ENCODE data around the gene LSP1.

LSP1 gene

DNA sequence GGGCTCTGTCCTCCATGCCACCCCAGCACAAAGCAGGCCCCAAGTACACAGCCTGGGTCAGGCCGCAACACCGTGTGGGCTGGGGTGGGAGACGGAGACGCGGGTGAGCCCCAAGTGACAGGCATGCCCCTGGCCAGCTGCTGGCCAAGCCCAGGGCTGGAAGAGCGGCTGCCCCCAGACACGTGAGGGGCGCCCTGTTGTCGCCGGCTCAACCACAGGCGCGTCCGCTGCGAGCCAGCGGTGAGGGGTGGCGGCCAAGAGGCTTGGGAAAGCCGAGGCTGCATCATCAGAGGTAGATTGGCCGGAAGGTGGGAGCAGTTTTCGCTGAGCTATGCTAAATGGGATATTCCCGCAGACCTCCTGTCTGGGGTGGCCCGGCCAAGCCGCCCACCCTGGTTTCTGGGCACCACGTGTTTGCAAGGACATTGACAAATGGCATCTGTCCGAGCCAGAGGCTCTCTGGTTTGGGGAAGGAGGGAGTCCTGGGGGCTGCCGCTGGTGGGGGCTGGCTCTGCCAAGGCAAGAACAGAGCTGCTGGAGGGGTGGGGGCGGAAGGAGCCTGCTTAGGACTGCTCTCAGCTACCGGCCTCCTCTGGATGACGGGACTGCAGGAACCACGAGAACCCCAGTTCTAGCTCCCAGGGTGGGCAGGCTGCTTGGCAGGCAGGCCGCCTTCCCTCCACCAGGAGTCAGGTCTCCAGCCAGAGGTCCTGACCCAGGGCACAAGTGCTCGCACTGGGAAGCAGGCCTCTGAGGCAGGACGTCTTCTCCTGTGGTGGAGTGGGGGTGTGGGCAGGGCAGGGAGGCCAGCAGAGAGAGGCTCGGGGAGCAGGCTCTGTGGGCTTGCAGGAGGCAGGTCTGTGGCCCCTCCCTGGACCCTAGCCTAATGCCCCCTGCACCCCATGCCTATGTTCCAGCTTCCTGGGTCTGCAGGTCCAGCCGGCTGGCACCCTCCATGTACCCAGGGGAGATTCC lies 38.3 kb downstream of the LSP1 start:
- DNase-seq (ENCODE audit: low spot score) = no peak

DNA sequence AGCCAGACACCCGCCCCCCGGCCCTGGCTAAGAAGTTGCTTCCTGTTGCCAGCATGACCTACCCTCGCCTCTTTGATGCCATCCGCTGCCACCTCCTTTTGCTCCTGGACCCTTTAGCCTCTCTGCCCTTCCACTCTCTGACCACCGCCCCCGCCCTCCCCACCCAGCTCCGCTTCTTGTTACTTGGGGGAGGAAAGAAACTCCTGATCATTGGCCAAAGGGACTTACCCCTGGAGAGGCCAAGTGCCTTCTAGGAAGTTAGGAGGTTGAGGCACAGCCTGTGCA lies 38.9 kb downstream of the LSP1 start, which contains the start of gene PRR33:
Gene PRR33 (minus strand): TSS at position 65 of the 285 bp plus-strand sequence. CDS start 1,311 bp downstream, outside the sequence.
- DNase-seq (ENCODE audit: low spot score) = no peak

GRCh38 chr11:1892116-1892515 lies 39.2 kb downstream of the LSP1 start:
- no peak for DNase-seq (ENCODE audit: low spot score)

- DNase-seq (ENCODE audit: low spot score) = no peak
Observed at GRCh38 chr11:1892558-1892957, 39.7 kb downstream of the LSP1 start.

DNA sequence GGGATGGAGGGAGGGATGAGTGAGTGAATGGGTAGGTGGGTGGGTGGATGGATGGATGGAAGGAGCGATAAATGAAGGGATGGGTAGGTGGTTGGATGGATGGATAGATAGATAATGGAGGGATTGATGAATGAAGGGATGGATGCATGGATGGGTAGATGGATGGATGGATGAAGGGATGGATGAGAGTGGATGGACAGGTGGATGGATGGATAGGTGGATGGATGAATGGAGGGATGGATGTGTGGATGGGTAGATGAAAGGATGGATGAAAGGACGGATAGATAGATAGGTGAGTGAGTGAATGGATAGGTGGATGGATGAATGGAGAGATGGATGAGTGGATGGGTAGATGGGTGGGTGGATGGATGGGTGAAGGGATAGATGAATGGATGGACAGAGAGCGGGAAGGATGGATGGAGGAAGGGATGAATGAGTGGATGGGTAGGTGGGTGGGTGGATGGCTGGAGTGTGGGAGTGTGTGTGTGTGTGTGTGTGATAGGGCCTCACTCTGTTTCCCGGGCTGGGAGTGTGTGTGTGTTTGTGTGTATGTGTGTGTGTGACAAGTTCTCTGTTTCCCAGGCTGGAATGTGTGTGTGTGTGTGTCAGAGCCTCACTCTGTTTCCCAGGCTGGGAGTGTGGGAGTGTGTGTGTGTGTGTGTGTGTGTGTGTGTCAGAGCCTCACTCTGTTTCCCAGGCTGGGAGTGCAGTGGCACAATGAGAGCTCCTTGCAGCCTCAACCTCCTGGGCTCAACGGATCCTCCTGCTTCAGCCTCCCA lies 40.9 kb downstream of the LSP1 start:
- no peak for DNase-seq (ENCODE audit: low spot score)

GRCh38 chr11:1894759-1895158 lies 41.9 kb downstream of the LSP1 start:
- DNase-seq (ENCODE audit: low spot score) = no peak

- DNase-seq (ENCODE audit: low spot score) = no peak
Observed at GRCh38 chr11:1896468-1896867, 43.6 kb downstream of the LSP1 start.

GRCh38 chr11:1896923-1897322 lies 44.0 kb downstream of the LSP1 start:
- DNase-seq (ENCODE audit: low spot score) = no peak

GRCh38 chr11:1899090-1899489 lies 46.2 kb downstream of the LSP1 start:
- DNase-seq (ENCODE audit: low spot score) = no peak

DNA sequence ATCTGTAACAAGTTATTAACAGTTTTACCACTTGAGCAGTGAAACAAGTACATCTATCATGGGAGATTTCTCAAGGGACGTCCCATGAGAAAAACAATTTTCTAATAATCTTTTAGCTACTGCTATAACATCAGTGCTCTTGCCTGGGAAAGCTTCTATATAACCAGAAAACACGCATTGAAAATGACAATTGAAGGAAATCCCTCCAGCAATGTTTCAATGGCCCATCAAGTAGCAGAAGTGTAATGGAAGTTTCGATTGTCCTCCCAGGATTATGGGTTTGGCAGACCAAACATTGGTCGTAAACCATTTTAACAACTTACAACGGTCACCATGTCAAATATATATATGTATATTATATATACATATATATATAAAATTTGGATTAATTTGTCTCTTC lies 46.8 kb downstream of the LSP1 start:
- DNase-seq (ENCODE audit: low spot score) = no peak

DNA sequence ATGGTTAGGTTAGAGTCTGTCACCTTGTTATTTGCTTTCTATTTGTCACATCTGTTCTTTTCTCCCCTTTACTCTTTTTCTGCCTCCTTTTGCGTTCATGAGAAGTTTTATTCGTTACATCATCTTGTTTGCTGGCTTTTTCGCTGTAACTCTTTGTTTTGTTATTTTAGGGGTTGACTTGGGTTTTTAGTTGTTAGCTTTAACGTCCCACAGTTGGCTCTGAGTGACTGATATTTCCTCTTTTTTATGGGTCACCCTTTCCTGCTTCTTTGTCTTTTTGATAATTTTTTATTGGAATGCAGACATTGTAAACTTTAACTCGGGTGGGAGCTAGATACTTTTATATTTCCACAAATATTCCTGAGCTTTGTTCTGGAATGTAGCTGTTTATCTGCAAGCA lies 53.3 kb downstream of the LSP1 start:
- no peak for DNase-seq (ENCODE audit: low spot score)

GRCh38 chr11:1906611-1907423 lies 53.9 kb downstream of the LSP1 start:
- no peak for DNase-seq (ENCODE audit: low spot score)

- no peak for DNase-seq (ENCODE audit: low spot score)
Observed at GRCh38 chr11:1908618-1909017, 55.7 kb downstream of the LSP1 start.

DNA sequence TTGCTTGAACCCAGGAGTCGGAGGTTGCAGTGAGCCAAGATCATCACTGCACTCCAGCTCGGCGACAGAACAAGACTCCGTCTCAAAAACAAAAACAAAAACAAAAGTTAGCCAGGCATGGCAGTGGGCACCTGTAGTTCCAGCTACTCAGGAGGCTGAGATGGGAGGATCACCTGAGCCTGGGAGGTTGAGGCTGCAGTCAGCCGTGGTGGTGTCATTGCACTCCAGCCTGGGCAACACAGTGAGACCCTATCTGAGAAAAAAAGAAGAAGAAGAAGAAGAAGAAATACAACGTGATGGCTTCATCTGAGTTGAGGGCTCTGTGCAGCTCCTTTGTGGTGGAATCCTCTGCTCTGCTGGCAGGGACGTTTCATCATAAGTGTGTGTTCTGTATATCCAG lies 56.6 kb downstream of the LSP1 start:
- no peak for DNase-seq (ENCODE audit: low spot score)

GRCh38 chr11:1912289-1912878 lies 59.5 kb downstream of the LSP1 start:
- no peak for DNase-seq (ENCODE audit: low spot score)

DNA sequence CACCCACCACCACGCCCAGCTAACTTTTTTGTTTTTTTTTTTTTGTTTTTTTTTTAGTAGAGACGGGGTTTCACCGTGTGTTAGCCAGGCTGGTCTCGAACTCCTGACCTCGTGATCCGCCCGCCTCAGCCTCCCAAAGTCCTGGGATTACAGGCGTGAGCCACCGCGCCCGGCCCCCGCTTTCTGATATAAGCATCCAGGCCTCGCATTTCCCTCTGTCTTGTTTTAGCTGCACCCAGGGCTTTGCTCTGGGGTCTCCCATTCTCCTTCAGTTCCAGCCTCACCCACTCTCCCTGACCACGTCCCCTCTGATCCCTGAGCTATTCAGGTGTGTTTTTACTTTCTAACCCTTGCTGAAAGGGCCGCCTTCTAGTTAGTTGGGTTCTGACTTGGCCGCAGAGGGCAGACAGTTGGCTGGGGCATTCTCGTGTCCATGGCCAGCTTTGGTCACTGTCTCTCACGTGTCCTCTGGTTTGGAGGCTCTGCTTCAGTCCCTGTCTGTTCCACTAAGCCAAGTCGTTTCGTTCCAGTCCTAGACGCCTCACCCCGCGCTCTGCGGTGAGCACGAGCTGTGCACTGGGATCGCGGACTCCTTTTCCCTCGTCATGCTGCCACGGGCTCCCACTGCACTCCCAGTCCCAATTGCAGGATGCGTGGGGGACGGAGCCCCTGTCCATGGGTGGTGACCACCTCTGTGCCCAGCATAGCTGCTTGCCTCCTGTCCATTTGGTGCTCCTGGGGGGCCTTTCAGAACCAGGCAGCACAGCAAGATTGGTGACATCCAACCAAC lies 60.6 kb downstream of the LSP1 start:
- DNase-seq (ENCODE audit: low spot score) = no peak

DNA sequence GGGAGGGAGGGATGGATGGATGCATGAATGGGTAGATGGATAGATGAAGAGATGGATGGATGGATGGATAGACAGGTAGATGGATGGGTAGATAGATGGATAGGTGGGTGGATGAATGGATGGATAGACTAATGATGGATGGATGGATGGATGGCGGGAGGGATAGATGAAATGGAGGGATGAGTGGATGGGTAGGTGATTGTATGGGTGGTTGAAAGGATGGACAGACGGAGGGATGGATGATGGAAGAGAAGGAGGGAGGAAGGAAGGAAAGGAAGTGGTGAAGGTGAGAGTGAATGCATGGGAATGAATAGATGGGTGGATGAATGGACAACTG lies 62.9 kb downstream of the LSP1 start:
- DNase-seq (ENCODE audit: low spot score) = no peak

DNA sequence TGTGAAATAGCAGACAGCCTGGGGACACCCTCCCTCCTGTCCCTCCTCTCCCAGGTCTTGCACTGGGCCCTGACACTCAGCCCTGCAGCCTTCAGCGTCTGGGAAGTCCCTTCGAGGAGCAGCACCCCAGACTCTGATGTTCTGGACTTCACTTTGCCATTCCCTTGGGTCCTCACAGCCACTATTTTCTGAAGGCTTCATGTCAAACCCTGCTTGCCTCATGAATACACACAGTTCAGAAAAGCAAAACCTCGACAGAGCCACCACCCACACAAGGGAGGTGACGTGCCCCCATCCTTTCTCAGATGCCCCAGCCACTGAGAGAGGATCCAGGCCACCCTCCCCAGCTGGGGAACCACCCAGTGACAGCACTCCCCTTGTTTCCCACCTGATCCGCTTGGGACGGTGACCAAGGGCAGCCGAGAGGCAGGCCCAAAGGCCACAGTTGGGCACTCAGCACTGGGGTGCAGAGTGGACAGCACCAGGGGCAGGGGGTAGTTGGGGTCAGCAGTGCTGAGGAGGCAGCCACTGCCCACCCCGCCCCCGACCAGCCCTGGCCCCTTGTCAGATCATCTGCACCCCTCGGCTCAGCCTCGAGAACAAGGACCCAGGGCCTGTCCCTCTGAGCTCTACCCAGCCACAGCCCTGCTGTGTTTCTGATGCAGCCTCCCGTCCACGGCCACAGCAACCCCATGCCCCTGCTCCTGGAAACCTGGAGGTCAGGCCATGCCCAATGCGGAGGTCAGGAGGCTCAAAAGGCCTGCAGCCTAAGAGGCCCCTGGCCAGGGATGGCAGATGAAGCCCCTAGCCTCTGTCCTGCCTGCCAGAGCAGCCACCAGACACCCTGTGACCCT lies 63.5 kb downstream of the LSP1 start:
- DNase-seq (ENCODE audit: low spot score) = no peak

GRCh38 chr11:1916986-1917522 lies 64.2 kb downstream of the LSP1 start:
- DNase-seq (ENCODE audit: low spot score) = no peak
